ENCODE data around the gene BCDIN3D.
"Not testable (repeated sequence)": the region's sequence is repeated elsewhere in the genome, so short reads cannot be mapped to it uniquely, and the experiment has no call there.

Gene BCDIN3D

GRCh38 chr12:49863946-49864797, 21.3 kb upstream of the BCDIN3D start:
- DNase-seq (ENCODE audit: low read depth in 2 of 2, low spot score in 1 of 2) = no peak

DNA sequence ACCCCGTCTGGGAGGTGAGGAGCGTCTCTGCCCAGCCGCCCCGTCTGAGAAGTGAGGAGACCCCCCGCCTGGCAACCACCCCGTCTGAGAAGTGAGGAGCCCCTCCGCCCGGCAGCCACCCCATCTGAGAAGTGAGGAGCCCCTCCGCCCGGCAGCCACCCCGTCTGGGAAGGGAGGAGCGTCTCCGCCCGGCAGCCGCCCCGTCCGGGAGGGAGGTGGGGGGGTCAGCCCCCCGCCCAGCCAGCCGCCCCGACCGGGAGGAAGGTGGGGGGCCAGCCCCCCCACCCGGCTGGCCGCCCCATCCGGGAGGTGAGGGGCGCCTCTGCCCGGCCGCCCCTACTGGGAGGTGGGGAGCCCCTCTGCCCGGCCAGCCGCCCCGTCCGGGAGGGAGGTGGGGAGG, 18.0 kb upstream of the BCDIN3D start:
- DNase-seq (ENCODE audit: low read depth in 2 of 2, low spot score in 1 of 2) = not testable (repeated sequence)

GRCh38 chr12:49855890-49856289, 13.0 kb upstream of the BCDIN3D start:
- not testable (repeated sequence) for DNase-seq (ENCODE audit: low read depth in 2 of 2, low spot score in 1 of 2)

GRCh38 chr12:49854976-49855375, 12.1 kb upstream of the BCDIN3D start:
- no peak for DNase-seq (ENCODE audit: low read depth in 2 of 2, low spot score in 1 of 2)

GRCh38 chr12:49853671-49854070, 10.8 kb upstream of the BCDIN3D start:
- DNase-seq (ENCODE audit: low read depth in 2 of 2, low spot score in 1 of 2) = no peak

DNA sequence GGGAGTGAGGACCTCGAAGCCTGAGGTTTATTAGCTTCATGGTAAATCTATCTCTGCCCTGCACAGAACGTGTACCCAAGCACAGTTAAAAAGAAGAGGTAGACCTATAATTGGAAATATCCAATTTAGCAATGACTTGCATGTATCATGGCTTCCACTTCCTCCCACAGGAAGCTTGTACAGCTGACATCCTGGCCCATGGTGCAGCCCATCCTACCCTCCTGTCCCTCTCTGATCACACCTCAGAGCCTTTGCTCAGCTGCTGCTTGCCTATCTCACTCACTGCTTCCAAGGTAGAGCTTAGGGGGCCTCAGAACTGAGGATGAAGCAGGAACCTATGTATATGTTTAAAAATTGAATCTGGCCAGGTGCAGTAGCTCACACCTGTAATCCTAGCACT, 4.3 kb upstream of the BCDIN3D start:
- no peak for DNase-seq (ENCODE audit: low read depth in 2 of 2, low spot score in 1 of 2)

GRCh38 chr12:49846032-49846431, 3.1 kb upstream of the BCDIN3D start:
- DNase-seq (ENCODE audit: low read depth in 2 of 2, low spot score in 1 of 2) = no peak

- no peak for DNase-seq (ENCODE audit: low read depth in 2 of 2, low spot score in 1 of 2)
Observed at GRCh38 chr12:49843876-49844437, 1.1 kb upstream of the BCDIN3D start.

DNA sequence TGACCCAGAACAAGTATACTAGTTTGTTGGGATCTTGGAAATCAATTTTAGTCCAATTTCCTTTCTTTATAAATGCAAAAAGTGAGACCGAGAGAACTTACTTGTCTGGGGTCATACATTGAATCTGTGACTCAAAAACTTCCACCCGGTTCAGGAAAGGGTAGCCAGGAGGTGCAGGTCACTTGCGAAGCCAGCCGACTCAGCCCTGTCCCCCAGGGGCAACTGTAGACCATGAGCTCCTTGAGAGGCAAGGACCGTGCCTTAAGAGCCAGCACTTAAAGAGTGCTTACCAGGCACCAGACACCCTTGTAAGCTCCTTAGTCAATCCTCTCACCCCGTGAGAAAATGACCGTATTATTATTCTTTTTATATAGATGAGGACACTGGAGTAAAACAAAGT, 505 bp upstream of the BCDIN3D start:
- DNase-seq (ENCODE audit: low read depth in 2 of 2, low spot score in 1 of 2) = no peak

GRCh38 chr12:49838973-49839633, 3.8 kb downstream of the BCDIN3D start:
- DNase-seq (ENCODE audit: low read depth in 2 of 2, low spot score in 1 of 2) = no peak

DNA sequence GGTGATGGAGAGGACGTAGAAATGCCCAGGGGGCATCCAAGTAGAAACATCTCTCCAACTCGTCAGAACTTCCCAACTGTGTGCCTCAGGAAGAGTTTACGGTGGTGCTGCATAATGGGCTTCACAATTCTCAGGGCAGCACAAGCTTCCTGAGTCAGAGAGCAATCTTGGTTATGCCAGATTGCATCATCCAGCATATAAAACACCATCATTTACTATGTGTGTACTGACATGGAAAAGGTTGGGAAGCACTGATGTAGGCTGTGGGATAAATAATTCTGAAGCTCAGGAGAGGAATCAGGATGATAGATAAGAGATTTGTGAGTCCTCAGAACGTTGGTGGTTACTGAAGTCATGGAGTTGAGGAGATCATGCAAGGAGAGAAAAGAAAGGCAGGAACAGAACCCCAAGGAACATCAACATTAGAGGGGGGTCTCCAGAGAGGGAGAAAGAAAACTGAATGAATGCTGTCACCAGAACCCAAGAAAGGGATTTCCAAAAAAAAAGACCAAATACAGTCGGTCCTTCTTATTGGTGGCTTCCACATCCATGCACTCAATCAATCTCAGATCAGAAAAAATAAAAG, 10.0 kb downstream of the BCDIN3D start:
- no peak for DNase-seq (ENCODE audit: low read depth in 2 of 2, low spot score in 1 of 2)

- DNase-seq (ENCODE audit: low read depth in 2 of 2, low spot score in 1 of 2) = no peak
Observed at GRCh38 chr12:49831717-49832116, 11.2 kb downstream of the BCDIN3D start.

- DNase-seq (ENCODE audit: low read depth in 2 of 2, low spot score in 1 of 2) = peak; percentile 85 to 89
Observed at GRCh38 chr12:49828133-49829091, 14.5 kb downstream of the BCDIN3D start, which contains the start of gene NCKAP5L. NCKAP5L (minus strand) TSS chr12:49828413; CDS start chr12:49804044, 24,369 bp downstream.

DNA sequence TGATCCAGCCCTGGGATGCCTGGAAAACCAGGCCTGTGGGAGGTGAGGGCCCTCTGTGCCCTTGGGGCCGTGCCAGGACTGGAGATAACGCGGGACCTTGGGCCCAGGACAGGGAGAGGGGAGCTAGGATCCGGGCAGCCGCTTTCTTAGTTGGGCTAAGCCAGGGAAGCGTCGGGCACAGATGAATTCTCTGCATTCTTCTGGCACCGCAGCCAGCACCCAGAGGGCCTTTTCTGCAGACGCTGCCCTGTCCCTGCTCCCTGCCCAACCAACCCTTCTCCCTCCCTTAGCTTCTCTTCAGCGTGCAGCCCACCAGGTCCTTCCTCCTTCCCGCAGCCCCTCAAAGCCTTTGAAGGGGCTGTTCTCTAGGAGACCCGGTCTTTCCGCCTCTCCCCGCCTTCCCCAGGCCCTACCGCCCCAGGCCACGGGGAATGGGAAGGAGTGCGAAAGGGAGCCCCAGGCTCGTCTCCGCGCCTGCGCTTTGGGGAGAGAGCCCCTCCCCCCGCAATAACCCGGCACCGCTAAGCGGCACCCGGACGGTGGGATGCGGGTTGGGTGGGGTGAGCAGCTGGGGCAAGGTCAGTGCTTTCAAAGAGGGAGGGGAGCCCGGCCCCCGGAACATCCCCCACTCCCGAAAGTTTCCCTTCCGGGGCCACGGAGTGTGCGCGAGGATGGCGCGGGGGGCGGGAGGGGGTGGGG, 15.4 kb downstream of the BCDIN3D start:
- DNase-seq (ENCODE audit: low read depth in 2 of 2, low spot score in 1 of 2) = peak in 1 of 2 donors; percentile 21

- no peak for DNase-seq (ENCODE audit: low read depth in 2 of 2, low spot score in 1 of 2)
Observed at GRCh38 chr12:49827051-49827400, 15.9 kb downstream of the BCDIN3D start.

DNA sequence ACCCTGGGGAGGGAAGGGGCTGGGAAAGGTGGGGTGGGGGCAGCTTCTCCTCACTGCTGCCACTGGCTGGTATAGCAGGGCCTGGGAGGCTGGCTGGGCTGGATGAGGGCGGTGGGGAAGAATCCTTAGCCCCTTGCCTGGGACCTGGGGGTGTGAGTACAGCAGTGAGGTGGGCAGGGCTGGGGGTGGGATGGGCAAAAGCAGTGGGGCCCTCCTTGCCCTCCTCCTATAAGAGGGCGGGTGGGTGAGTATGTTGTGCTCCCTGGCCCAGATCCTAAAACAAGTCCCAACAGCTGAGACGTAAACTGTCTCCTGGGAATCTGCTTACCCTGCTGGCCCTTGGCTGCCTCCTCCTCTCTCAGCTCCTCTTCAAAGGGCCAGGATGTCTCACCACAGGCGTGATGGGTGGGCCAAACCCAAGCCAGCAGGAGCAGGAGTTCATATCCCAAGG, 16.9 kb downstream of the BCDIN3D start:
- no peak for DNase-seq (ENCODE audit: low read depth in 2 of 2, low spot score in 1 of 2)

GRCh38 chr12:49825360-49825970, 17.4 kb downstream of the BCDIN3D start:
- no peak for DNase-seq (ENCODE audit: low read depth in 2 of 2, low spot score in 1 of 2)

GRCh38 chr12:49824895-49825294, 18.0 kb downstream of the BCDIN3D start:
- DNase-seq (ENCODE audit: low read depth in 2 of 2, low spot score in 1 of 2) = no peak

- no peak for DNase-seq (ENCODE audit: low read depth in 2 of 2, low spot score in 1 of 2)
Observed at GRCh38 chr12:49824416-49824815, 18.5 kb downstream of the BCDIN3D start.

- DNase-seq (ENCODE audit: low read depth in 2 of 2, low spot score in 1 of 2) = no peak
Observed at GRCh38 chr12:49823951-49824350, 19.0 kb downstream of the BCDIN3D start.
